ENCODE results near the gene ST3GAL6.
A peak's percentile ranks its signal among the peaks of the same experiment; 100 is the strongest.

ST3GAL6 gene

GRCh38 chr3:98730886-98731537 lies 32.1 kb upstream of the ST3GAL6 start:
- no peak overlapping the region for H3K27ac ChIP-seq (ENCODE audit: low read depth, low read length)
- no peak overlapping the region for H3K4me3 ChIP-seq (ENCODE audit: low read length)
- no peak for TF ChIP-seq EZH2phosphoT487 (IDR thresholded peaks at IDR 0.05; ENCODE audit: borderline replicate concordance, low read length)
- TF ChIP-seq CTCF (IDR thresholded peaks at IDR 0.05; ENCODE audit: low read depth, low read length, poor library complexity, severe bottlenecking): no peak
- H3K27me3 ChIP-seq (ENCODE audit: control insufficient read depth, low read length): peaks cover 26% of the 10 kb centered on the region
- no peaks in the 10 kb centered on the region for H3F3A ChIP-seq (ENCODE audit: control insufficient read depth, insufficient read depth)
- no peak overlapping the region for H3K4me2 ChIP-seq (ENCODE audit: low read length)
- H3K36me3 ChIP-seq (ENCODE audit: control insufficient read depth, low read length): no peaks in the 10 kb centered on the region
- no peaks in the 10 kb centered on the region for H3K9me2 ChIP-seq (replicated peaks; ENCODE audit: control insufficient read depth, low read length)
- H3K4me1 ChIP-seq (ENCODE audit: control insufficient read depth, low read length): peaks cover 6% of the 10 kb centered on the region
- no peaks in the 10 kb centered on the region for H3K79me2 ChIP-seq (ENCODE audit: control insufficient read depth, low read length)
- no peaks in the 10 kb centered on the region for H4K20me1 ChIP-seq (ENCODE audit: control insufficient read depth, insufficient read depth, low read depth, low read length)
- H3K9me3 ChIP-seq (ENCODE audit: control insufficient read depth, insufficient read depth, low read length): no peaks in the 10 kb centered on the region

- TF ChIP-seq EZH2phosphoT487 (IDR thresholded peaks at IDR 0.05; ENCODE audit: borderline replicate concordance, low read length) (no peak), CTCF (IDR thresholded peaks at IDR 0.05; ENCODE audit: low read depth, low read length, poor library complexity, severe bottlenecking) (no peak)
- Histone ChIP-seq H3K9me2 (replicated peaks; ENCODE audit: control insufficient read depth, low read length) (no peaks in the 10 kb centered on the region), H3K79me2 (ENCODE audit: control insufficient read depth, low read length) (no peaks in the 10 kb centered on the region), H3K4me2 (ENCODE audit: low read length) (peak overlapping the region; percentile 55), H3F3A (ENCODE audit: control insufficient read depth, insufficient read depth) (no peaks in the 10 kb centered on the region), H3K27ac (ENCODE audit: low read depth, low read length) (no peak overlapping the region), H3K36me3 (ENCODE audit: control insufficient read depth, low read length) (no peaks in the 10 kb centered on the region), H3K4me1 (ENCODE audit: control insufficient read depth, low read length) (peaks cover 6% of the 10 kb centered on the region), H4K20me1 (ENCODE audit: control insufficient read depth, insufficient read depth, low read depth, low read length) (no peaks in the 10 kb centered on the region), H3K27me3 (ENCODE audit: control insufficient read depth, low read length) (peaks cover 26% of the 10 kb centered on the region), H3K9me3 (ENCODE audit: control insufficient read depth, insufficient read depth, low read length) (no peaks in the 10 kb centered on the region), H3K4me3 (ENCODE audit: low read length) (peak overlapping the region; percentile 56)
These were observed 31.3 kb upstream of the ST3GAL6 start for GRCh38 chr3:98731720-98732285.

- H4K20me1 ChIP-seq (ENCODE audit: control insufficient read depth, insufficient read depth, low read depth, low read length): no peaks in the 10 kb centered on the region
- H3K79me2 ChIP-seq (ENCODE audit: control insufficient read depth, low read length): no peaks in the 10 kb centered on the region
- no peaks in the 10 kb centered on the region for H3F3A ChIP-seq (ENCODE audit: control insufficient read depth, insufficient read depth)
- peak overlapping the region; percentile 55 for H3K4me2 ChIP-seq (ENCODE audit: low read length)
- H3K27ac ChIP-seq (ENCODE audit: low read depth, low read length): no peak overlapping the region
- H3K27me3 ChIP-seq (ENCODE audit: control insufficient read depth, low read length): peaks cover 26% of the 10 kb centered on the region
- peaks cover 6% of the 10 kb centered on the region for H3K4me1 ChIP-seq (ENCODE audit: control insufficient read depth, low read length)
- no peaks in the 10 kb centered on the region for H3K9me2 ChIP-seq (replicated peaks; ENCODE audit: control insufficient read depth, low read length)
- peak overlapping the region; percentile 56 for H3K4me3 ChIP-seq (ENCODE audit: low read length)
- H3K36me3 ChIP-seq (ENCODE audit: control insufficient read depth, low read length): no peaks in the 10 kb centered on the region
- no peaks in the 10 kb centered on the region for H3K9me3 ChIP-seq (ENCODE audit: control insufficient read depth, insufficient read depth, low read length)
- TF ChIP-seq EZH2phosphoT487 (IDR thresholded peaks at IDR 0.05; ENCODE audit: borderline replicate concordance, low read length) (no peak), CTCF (IDR thresholded peaks at IDR 0.05; ENCODE audit: low read depth, low read length, poor library complexity, severe bottlenecking) (no peak)
These were observed 30.7 kb upstream of the ST3GAL6 start for GRCh38 chr3:98732286-98733052.

Data from DOHH2 (cell line).